ENCODE measurements around the gene FLNC. TPM values are rescaled to one million over a fixed set of nuclear protein-coding genes. Genes with fewer than 3 reads are reported as not detected.
A peak's percentile ranks its signal among the peaks of the same experiment; 100 is the strongest.

FLNC gene
- total and polyA plus RNA-seq, 2 donors from 2014 or later: 2.8 to 12.2 TPM

DNA sequence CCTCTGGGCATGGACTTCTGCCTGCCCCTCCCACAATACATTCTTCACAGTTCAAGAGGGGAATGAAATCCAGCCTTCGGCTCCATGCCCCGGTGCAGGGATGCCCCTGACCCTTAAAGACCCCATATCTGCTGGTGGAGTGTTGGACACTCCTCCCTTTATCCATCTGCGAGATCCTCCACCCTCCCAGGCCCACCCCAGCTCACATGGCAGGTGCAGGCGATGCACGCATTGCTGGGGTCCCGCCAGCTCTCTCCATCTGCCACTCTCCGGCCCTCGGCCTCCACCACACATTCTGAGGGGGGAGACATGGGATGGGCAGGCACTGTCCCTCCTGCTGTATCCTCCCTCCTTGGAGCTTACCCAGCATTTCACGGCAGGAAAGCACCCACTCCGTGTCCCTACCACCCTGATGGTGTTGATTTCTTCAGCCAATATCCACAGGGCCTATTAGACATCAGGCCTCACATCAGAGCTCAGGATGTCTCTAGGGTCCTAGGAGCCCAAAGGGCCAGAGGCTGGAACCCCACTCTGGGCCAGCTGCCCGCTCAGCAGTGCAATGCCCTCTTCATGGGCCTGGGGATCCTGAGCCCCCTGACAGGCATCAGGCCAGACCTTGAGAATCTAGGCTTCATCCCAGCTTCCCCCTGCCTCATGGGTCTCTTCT, 50.7 kb downstream of the FLNC start:
- FAIRE-seq: no peak
- Histone ChIP-seq H3K9me3 (ENCODE audit: control insufficient read depth in 2 of 3, insufficient read depth in 1 of 3, low read length in 3 of 3) (no peaks in the 10 kb centered on the region), H3K27ac (ENCODE audit: low read depth in 2 of 2, low read length in 2 of 2) (no peak overlapping the region), H3K4me1 (ENCODE audit: control insufficient read depth in 2 of 3, insufficient read depth in 2 of 3, low read depth in 1 of 3, low read length in 3 of 3) (no peaks in the 10 kb centered on the region), H3K27me3 (ENCODE audit: control insufficient read depth, insufficient read depth, low read length) (no peaks in the 10 kb centered on the region), H3K4me3 (ENCODE audit: low read length in 3 of 3) (no peak overlapping the region), H3K9ac (ENCODE audit: low read length in 3 of 3) (no peak overlapping the region), H3K36me3 (ENCODE audit: control insufficient read depth in 2 of 3, insufficient read depth in 3 of 3, low read length in 3 of 3) (no peaks in the 10 kb centered on the region)
- TF ChIP-seq, protein P1, sequence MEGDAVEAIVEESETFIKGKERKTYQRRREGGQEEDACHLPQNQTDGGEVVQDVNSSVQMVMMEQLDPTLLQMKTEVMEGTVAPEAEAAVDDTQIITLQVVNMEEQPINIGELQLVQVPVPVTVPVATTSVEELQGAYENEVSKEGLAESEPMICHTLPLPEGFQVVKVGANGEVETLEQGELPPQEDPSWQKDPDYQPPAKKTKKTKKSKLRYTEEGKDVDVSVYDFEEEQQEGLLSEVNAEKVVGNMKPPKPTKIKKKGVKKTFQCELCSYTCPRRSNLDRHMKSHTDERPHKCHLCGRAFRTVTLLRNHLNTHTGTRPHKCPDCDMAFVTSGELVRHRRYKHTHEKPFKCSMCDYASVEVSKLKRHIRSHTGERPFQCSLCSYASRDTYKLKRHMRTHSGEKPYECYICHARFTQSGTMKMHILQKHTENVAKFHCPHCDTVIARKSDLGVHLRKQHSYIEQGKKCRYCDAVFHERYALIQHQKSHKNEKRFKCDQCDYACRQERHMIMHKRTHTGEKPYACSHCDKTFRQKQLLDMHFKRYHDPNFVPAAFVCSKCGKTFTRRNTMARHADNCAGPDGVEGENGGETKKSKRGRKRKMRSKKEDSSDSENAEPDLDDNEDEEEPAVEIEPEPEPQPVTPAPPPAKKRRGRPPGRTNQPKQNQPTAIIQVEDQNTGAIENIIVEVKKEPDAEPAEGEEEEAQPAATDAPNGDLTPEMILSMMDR (IDR thresholded peaks at IDR 0.05; ENCODE audit: borderline replicate concordance, extremely low read depth, insufficient read depth): no peak
- DNase-seq: peak in 2 of 5 donors; percentile 31 to 59
- intact Hi-C loops (cut with DNase I): no loop called here

DNA sequence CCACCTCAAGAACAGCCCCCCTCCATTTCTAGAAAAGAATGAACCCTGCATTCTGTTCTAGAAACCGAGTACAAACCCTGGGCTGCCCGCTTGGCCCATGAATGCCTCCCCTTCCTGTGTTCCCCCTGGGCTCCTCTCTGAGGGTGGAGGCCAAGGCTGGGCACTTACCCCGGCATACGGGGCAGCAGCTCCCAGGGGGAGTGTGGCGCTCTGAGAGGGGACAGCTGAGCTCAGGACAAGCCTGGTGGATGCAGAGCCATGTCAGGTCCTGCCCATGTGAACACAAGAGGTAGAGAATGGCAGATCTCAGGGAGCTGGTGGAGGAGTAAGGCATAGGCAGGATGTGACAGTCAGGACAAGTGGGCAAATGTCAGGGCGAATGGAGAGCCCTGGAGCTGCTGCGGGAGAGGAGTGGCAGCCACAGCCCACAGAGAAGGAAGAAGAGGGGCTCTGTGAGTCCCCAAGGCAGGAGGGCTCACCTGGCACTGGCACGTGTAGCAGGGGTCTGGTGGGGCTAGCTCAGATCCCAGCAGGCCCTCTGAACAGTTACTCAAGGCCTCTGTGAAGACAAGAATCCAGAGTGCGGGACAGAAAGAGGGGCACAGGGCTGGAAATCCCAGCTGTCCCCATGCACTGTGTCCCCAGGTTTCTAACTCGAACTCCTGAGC, 51.4 kb downstream of the FLNC start:
- TF ChIP-seq, protein P1 (IDR thresholded peaks at IDR 0.05; ENCODE audit: borderline replicate concordance, extremely low read depth, insufficient read depth): no peak
- intact Hi-C loops (cut with DNase I): no loop called here
- Histone ChIP-seq H3K36me3 (ENCODE audit: control insufficient read depth in 2 of 3, insufficient read depth in 3 of 3, low read length in 3 of 3) (no peaks in the 10 kb centered on the region), H3K9me3 (ENCODE audit: control insufficient read depth in 2 of 3, insufficient read depth in 1 of 3, low read length in 3 of 3) (no peaks in the 10 kb centered on the region), H3K27me3 (ENCODE audit: control insufficient read depth, insufficient read depth, low read length) (no peaks in the 10 kb centered on the region), H3K4me3 (ENCODE audit: low read length in 3 of 3) (no peak overlapping the region), H3K4me1 (ENCODE audit: control insufficient read depth in 2 of 3, insufficient read depth in 2 of 3, low read depth in 1 of 3, low read length in 3 of 3) (no peaks in the 10 kb centered on the region), H3K9ac (ENCODE audit: low read length in 3 of 3) (no peak overlapping the region), H3K27ac (ENCODE audit: low read depth in 2 of 2, low read length in 2 of 2) (no peak overlapping the region)
- DNase-seq (peak in 2 of 5 donors; percentile 28 to 51), FAIRE-seq (no peak)

DNA sequence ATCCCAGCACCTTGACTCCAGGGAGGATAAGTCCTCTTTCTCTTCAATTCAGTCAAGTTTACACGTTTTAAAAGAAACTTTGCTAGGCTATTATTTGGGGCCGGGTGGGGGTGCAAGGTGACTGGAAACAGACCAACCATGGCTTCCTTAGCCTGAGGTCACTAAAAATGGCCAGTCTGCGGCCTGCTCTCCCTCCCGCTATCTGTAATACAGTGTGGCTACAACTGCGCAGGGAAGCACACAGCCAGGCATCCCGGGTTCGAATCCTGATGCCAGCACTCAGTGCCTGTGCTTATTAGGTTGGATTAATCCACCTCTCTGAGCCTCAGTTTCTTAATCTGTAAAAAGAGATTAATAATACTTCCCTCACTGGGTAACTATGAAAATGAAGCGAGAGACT, 51.9 kb downstream of the FLNC start:
- Histone ChIP-seq H3K36me3 (ENCODE audit: control insufficient read depth in 2 of 3, insufficient read depth in 3 of 3, low read length in 3 of 3) (no peaks in the 10 kb centered on the region), H3K27me3 (ENCODE audit: control insufficient read depth, insufficient read depth, low read length) (no peaks in the 10 kb centered on the region), H3K4me1 (ENCODE audit: control insufficient read depth in 2 of 3, insufficient read depth in 2 of 3, low read depth in 1 of 3, low read length in 3 of 3) (no peaks in the 10 kb centered on the region), H3K4me3 (ENCODE audit: low read length in 3 of 3) (no peak overlapping the region), H3K27ac (ENCODE audit: low read depth in 2 of 2, low read length in 2 of 2) (no peak overlapping the region), H3K9me3 (ENCODE audit: control insufficient read depth in 2 of 3, insufficient read depth in 1 of 3, low read length in 3 of 3) (no peaks in the 10 kb centered on the region), H3K9ac (ENCODE audit: low read length in 3 of 3) (no peak overlapping the region)
- TF ChIP-seq, protein P1 (IDR thresholded peaks at IDR 0.05; ENCODE audit: borderline replicate concordance, extremely low read depth, insufficient read depth): no peak
- intact Hi-C loops (cut with DNase I): no loop called here
- DNase-seq (peak in 2 of 5 donors; percentile 22 to 37), FAIRE-seq (no peak)

Measured in kidney (tissue), 14 donors.